ENCODE measurements around the gene B3GNT7. TPM values are rescaled to one million over a fixed set of nuclear protein-coding genes. Genes with fewer than 3 reads are reported as not detected.
"Not testable (repeated sequence)": the region's sequence is repeated elsewhere in the genome, so short reads cannot be mapped to it uniquely, and the experiment has no call there.

The B3GNT7 gene
- total RNA-seq, 1 experiment from 2014 or later, result 0.57 TPM

GRCh38 chr2:231400681-231401080 is 5.2 kb downstream of the B3GNT7 start:
- not testable (repeated sequence) for DNase-seq (ENCODE audit: low read depth)

- not testable (repeated sequence) for DNase-seq (ENCODE audit: low read depth)
These were observed 5.6 kb downstream of the B3GNT7 start for GRCh38 chr2:231401101-231401500.

- DNase-seq (ENCODE audit: low read depth), result peak; percentile 37
These were observed 8.1 kb downstream of the B3GNT7 start for GRCh38 chr2:231403421-231404182.

- DNase-seq (ENCODE audit: low read depth), result not testable (repeated sequence)
These were observed 8.7 kb downstream of the B3GNT7 start for GRCh38 chr2:231404183-231404578.

GRCh38 chr2:231405601-231406367 is 10.3 kb downstream of the B3GNT7 start:
- DNase-seq (ENCODE audit: low read depth), result peak; percentile 41

DNA sequence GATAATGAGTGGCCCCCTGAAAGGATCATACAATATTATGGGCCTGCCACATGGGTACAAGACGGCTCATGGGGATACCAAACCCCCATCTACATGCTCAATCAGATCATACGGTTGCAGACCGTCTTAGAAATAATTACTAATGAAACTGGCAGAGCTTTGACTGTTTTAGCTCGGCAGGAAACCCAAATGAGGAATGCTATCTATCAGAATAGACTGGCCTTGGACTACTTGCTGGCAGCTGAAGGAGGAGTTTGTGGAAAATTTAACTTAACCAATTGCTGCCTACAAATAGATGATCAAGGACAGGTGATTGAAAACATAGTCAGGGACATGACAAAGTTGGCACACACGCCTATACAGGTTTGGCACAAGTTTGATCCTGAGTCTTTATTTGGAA is 12.2 kb downstream of the B3GNT7 start:
- not testable (repeated sequence) for DNase-seq (ENCODE audit: low read depth)

- DNase-seq (ENCODE audit: low read depth), result not testable (repeated sequence)
These were observed 12.8 kb downstream of the B3GNT7 start for GRCh38 chr2:231408304-231408703.

GRCh38 chr2:231409776-231410175 is 14.3 kb downstream of the B3GNT7 start:
- no peak for DNase-seq (ENCODE audit: low read depth)

GRCh38 chr2:231410293-231411004 is 14.9 kb downstream of the B3GNT7 start:
- DNase-seq (ENCODE audit: low read depth), result no peak

- no peak for DNase-seq (ENCODE audit: low read depth)
These were observed 15.7 kb downstream of the B3GNT7 start for GRCh38 chr2:231411237-231411636.

DNA sequence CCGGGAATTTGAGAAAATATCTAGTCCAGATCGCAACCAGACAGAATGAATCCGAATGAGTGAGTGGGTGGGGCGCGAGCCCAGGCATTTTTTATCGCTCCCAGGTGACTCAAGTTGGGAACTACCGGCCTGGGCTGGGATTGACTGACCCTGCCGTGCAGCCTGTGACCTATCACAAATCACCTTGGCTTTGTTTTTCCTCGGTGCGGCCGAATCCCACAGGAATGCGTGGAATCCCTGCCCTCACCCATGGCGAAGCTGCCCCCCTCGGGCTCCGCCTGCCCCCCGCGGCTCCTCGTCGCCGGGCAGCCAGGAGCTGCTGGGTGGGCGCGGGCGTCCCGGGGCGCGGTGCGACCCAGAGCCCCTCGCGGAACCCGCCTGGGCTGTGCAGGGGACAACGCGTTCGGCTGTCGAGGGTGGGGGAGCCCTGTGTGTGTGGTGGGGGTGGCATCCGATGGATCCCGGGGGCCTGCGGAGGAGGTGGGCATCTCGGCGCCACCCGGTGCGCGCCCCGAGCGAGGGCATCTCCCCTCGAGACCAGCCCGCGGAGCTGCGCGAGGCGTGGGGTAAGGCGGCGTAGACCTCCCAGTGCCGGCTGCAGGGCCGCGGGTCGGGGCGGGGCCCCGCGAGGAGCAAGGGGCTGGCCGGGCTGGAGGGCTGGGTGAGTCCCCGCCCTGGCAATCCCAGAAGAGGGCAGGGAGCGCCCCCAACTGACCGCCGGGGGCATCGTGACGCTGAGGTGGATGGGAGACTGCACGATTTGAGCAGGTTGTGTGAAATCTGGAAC is 16.5 kb downstream of the B3GNT7 start:
- DNase-seq (ENCODE audit: low read depth), result peak; percentile 90

- DNase-seq (ENCODE audit: low read depth), result no peak
These were observed 17.1 kb downstream of the B3GNT7 start for GRCh38 chr2:231412618-231412963.

DNA sequence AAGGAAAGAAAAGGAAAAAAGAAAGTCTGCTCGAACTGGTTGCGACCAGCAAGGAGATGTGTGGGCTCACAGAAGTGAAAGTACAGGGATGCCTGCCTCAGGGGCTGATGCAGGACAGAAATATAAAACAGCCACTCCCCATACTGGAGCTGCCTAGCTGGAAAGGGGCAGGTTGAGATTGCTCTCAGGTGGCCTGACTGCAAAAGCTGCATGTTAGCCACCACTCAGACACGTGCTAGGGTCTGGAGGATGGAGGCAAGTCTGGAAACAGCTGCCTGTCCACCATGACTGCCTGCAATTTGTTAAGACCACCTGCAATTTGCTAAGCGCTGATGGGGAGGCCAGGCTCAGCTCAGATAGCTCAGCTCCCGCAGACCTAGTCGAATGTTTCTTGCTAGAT is 17.9 kb downstream of the B3GNT7 start:
- no peak for DNase-seq (ENCODE audit: low read depth)

- DNase-seq (ENCODE audit: low read depth), result no peak
These were observed 18.5 kb downstream of the B3GNT7 start for GRCh38 chr2:231413921-231414476.

DNA sequence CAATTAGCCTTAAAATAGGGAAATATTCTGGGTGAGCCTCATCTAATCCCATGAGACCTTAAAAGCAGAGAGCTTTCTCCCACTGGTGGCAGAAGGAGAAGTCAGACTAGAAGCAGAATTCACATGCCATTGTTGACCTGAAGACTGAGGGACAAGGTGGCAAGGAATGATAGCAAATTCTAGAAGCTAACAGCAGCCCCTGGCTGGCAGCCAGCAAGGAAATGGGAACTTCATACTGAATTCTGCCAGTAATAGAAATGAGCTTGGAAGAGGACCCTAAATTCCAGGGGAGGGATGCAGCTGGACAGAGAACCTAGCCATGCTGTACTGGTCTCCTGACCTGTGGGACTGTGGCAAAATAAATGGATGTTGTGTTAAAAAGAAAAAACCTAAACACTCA is 19.5 kb downstream of the B3GNT7 start:
- no peak for DNase-seq (ENCODE audit: low read depth)

- no peak for DNase-seq (ENCODE audit: low read depth)
These were observed 23.5 kb downstream of the B3GNT7 start for GRCh38 chr2:231418820-231419640.

DNA sequence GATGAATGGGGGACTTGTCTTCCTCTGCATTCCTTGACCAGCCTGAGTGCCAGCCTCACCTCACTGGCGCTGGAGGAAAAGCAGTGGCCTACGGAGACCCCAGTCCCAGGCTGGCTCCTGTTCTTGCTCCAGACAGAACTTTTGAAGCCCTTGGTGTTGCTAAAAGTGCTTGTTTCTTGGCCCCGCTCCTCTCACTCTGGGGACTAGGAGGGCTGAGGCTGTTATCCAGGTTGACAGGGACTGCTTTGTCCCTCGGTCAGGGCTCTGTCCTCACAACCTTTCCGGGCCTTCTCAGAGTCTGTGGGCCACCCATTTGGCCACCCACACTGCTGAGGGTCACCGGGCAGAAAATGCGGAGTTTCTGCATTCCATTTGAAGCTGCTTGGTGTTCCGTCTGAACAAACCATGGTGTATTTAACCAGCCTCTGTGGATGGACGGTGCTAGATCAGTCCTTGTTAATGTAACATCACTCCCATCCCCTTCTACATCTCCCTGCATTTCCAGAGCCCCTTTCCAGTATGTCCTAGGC is 25.6 kb downstream of the B3GNT7 start:
- no peak for DNase-seq (ENCODE audit: low read depth)

DNA sequence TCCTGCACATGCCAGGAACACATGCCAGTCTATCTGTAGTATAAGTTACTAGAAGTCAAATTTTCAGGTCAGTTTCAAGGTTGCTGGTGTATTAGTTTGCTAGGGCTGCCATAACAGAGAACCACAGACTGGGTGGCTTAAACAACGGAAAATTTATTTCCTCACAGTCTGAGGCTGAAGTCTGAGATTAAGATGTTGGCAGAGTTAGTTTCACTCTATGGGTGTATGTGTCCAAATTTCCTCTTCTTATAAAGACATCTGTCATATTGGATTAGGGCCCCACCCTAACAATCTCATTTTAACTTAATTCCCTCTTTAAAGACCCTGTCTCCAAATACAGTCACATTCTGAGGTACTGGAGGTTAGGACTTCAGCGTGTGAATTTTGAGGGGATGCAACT is 26.5 kb downstream of the B3GNT7 start:
- DNase-seq (ENCODE audit: low read depth), result no peak

GRCh38 chr2:231423176-231423575 is 27.7 kb downstream of the B3GNT7 start:
- no peak for DNase-seq (ENCODE audit: low read depth)

DNA sequence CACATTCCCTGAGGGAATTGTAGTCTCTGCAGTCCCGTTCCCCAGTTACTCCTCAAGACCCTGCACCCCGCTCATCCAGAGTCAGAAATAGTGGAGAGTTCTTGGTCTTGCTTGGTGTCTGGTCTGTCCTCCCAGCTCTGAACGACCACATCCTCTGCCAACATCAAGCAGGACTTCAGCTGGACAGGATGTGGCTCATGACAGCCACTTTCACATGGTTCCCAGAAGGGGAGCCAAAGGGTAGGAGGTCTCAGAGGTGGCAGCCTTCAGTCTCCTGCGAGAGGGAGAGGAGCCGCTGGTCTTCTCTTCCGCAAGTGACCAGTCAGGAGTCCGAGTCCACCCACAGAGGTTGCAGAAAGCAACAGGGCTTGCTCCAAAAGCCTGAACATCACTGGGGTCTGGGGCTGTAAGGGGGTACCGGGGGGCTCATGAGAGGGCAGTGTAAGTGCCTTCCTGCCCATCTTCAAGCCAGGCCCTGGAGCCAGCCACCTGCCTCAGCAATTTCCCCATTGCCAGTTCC is 29.8 kb downstream of the B3GNT7 start:
- DNase-seq (ENCODE audit: low read depth), result peak; percentile 34

Data from M059J (cell line).